HG03342 (cell line): ENCODE data around the gene SLC4A4.

ENCODE experiments used
- ATAC-seq: cut with Tn5 transposase; IDR thresholded peaks from one replicate; pipeline ENCODE4 v1.9.1; 2021; ENCODE audit warnings: mild to moderate bottlenecking, moderate library complexity; ENCODE audit not compliant: unreplicated experiment

The SLC4A4 gene

GRCh38 chr4:71526637-71527406 is 188.0 kb downstream of the SLC4A4 start:
- peak; percentile 74 for ATAC-seq

GRCh38 chr4:71532407-71532806 is 193.6 kb downstream of the SLC4A4 start:
- ATAC-seq, result no peak

GRCh38 chr4:71533121-71533520 is 194.3 kb downstream of the SLC4A4 start:
- ATAC-seq, result no peak

GRCh38 chr4:71537551-71538065 is 198.8 kb downstream of the SLC4A4 start:
- ATAC-seq, result no peak

GRCh38 chr4:71538528-71538927 is 199.7 kb downstream of the SLC4A4 start:
- no peak for ATAC-seq

GRCh38 chr4:71540749-71541269 is 202.0 kb downstream of the SLC4A4 start:
- ATAC-seq, result peak; percentile 71

GRCh38 chr4:71541541-71541940 is 202.7 kb downstream of the SLC4A4 start:
- no peak for ATAC-seq

GRCh38 chr4:71545168-71545567 is 206.3 kb downstream of the SLC4A4 start:
- no peak for ATAC-seq

GRCh38 chr4:71549516-71550160 is 210.8 kb downstream of the SLC4A4 start:
- ATAC-seq, result no peak

GRCh38 chr4:71550220-71551165 is 211.7 kb downstream of the SLC4A4 start:
- ATAC-seq, result no peak

GRCh38 chr4:71553605-71554004 is 214.8 kb downstream of the SLC4A4 start:
- ATAC-seq, result peak; percentile 56

- no peak for ATAC-seq
Measured at GRCh38 chr4:71554025-71554424, 215.2 kb downstream of the SLC4A4 start.

- peak; percentile 85 for ATAC-seq
Measured at GRCh38 chr4:71558248-71558647, 219.4 kb downstream of the SLC4A4 start.

GRCh38 chr4:71559957-71560571 is 221.2 kb downstream of the SLC4A4 start:
- no peak for ATAC-seq

GRCh38 chr4:71564775-71565174 is 226.0 kb downstream of the SLC4A4 start:
- no peak for ATAC-seq

GRCh38 chr4:71566856-71567255 is 228.0 kb downstream of the SLC4A4 start:
- ATAC-seq, result no peak

GRCh38 chr4:71568131-71568530 is 229.3 kb downstream of the SLC4A4 start:
- ATAC-seq, result no peak

- no peak for ATAC-seq
Measured at GRCh38 chr4:71570492-71570891, 231.7 kb downstream of the SLC4A4 start.

GRCh38 chr4:71571346-71571745 is 232.5 kb downstream of the SLC4A4 start:
- no peak for ATAC-seq

GRCh38 chr4:71583971-71584370 is 245.2 kb downstream of the SLC4A4 start:
- no peak for ATAC-seq
